ENCODE data around the gene CSAD. TPM values are rescaled to one million over a fixed set of nuclear protein-coding genes. Genes with fewer than 3 reads are reported as not detected.
A peak's percentile ranks its signal among the peaks of the same experiment; 100 is the strongest.

The CSAD gene
- total RNA-seq, 1 experiment from 2014 or later: 33.1 TPM

- TF ChIP-seq EZH2 (IDR thresholded peaks at IDR 0.05; ENCODE audit: low read depth) (no peak), CTCF (conservative IDR thresholded peaks at IDR 0.05) (no peak)
- no peaks in the 10 kb centered on the region for H3K9me2 ChIP-seq (ENCODE audit: insufficient read depth)
- peaks cover 46% of the 10 kb centered on the region for H3K79me2 ChIP-seq (ENCODE audit: low read depth)
- ChIA-PET CTCF (interaction anchor here (0.6 to 1.2 kb wide), 2 partner anchors 31 to 848 kb away, joined by 3 read pairs; no protein-coding TSS in a partner anchor), POLR2A (ENCODE audit: unreplicated experiment) (interaction anchor here (0.6 to 0.8 kb wide), 8 partner anchors 17 to 102 kb away, joined by 3 to 26 read pairs (median 5); partner anchors contain the start of gene PFDN5)
- peak; percentile 57 to 69 for DNase-seq
- H3K9me3 ChIP-seq (ENCODE audit: insufficient read depth, low read depth): no peaks in the 10 kb centered on the region
- H3K4me1 ChIP-seq (replicated peaks; ENCODE audit: insufficient read depth): peaks cover 76% of the 10 kb centered on the region
- peak overlapping the region; percentile 68 for H3K4me3 ChIP-seq
- H4K20me1 ChIP-seq (ENCODE audit: insufficient read depth): no peaks in the 10 kb centered on the region
- H3F3A ChIP-seq (ENCODE audit: insufficient read depth, low read depth): peaks cover 43% of the 10 kb centered on the region
- BruUV-seq (replicated peaks): no TSS peak
- peak overlapping the region; percentile 26; the same call in 1 of the 2 replicates for H3K27ac ChIP-seq
- no peaks in the 10 kb centered on the region for H3K36me3 ChIP-seq (ENCODE audit: low read depth)
- peak overlapping the region; percentile 98 for H3K4me2 ChIP-seq
- peak overlapping the region; percentile 3; the same call in 1 of the 2 replicates for H2AFZ ChIP-seq
- intact Hi-C loops (cut with micrococcal nuclease; ENCODE audit: unreplicated experiment): loop anchor here (1.0 to 2.0 kb wide), 3 partner anchors 31 to 79 kb away; partner anchors contain the start of genes CSAD, MYG1 and ZNF740
- H3K27me3 ChIP-seq (ENCODE audit: insufficient read depth, low read depth): no peaks in the 10 kb centered on the region
Observed at GRCh38 chr12:53219956-53220693, 39.4 kb upstream of the CSAD start.

GRCh38 chr12:53219292-53219955 is 38.7 kb upstream of the CSAD start:
- no peak overlapping the region for H3K27ac ChIP-seq
- H3K9me2 ChIP-seq (ENCODE audit: insufficient read depth): no peaks in the 10 kb centered on the region
- TF ChIP-seq EZH2 (IDR thresholded peaks at IDR 0.05; ENCODE audit: low read depth) (no peak), CTCF (conservative IDR thresholded peaks at IDR 0.05) (no peak)
- intact Hi-C loops (cut with micrococcal nuclease; ENCODE audit: unreplicated experiment): no loop called here
- H3K79me2 ChIP-seq (ENCODE audit: low read depth): peaks cover 46% of the 10 kb centered on the region
- H3K4me1 ChIP-seq (replicated peaks; ENCODE audit: insufficient read depth): peaks cover 69% of the 10 kb centered on the region
- BruUV-seq (replicated peaks): TSS peak; percentile 20
- peak overlapping the region; percentile 98 for H3K4me2 ChIP-seq
- H3K9me3 ChIP-seq (ENCODE audit: insufficient read depth, low read depth): no peaks in the 10 kb centered on the region
- peaks cover 36% of the 10 kb centered on the region for H3F3A ChIP-seq (ENCODE audit: insufficient read depth, low read depth)
- H2AFZ ChIP-seq: peak overlapping the region; percentile 3; the same call in 1 of the 2 replicates
- no peak for DNase-seq
- peak overlapping the region; percentile 68 for H3K4me3 ChIP-seq
- H3K27me3 ChIP-seq (ENCODE audit: insufficient read depth, low read depth): no peaks in the 10 kb centered on the region
- H4K20me1 ChIP-seq (ENCODE audit: insufficient read depth): no peaks in the 10 kb centered on the region
- ChIA-PET POLR2A (ENCODE audit: unreplicated experiment) (interaction anchor here (0.6 to 0.8 kb wide), 2 partner anchors 33 to 76 kb away, joined by 3 to 4 read pairs; partner anchors contain the start of gene PFDN5), CTCF (no interaction called here)
- no peaks in the 10 kb centered on the region; the same call in 1 of the 2 replicates for H3K36me3 ChIP-seq (ENCODE audit: low read depth)

GRCh38 chr12:53218551-53219291 is 38.0 kb upstream of the CSAD start:
- no peaks in the 10 kb centered on the region; the same call in 1 of the 2 replicates for H3K36me3 ChIP-seq (ENCODE audit: low read depth)

More at GRCh38 chr12:53218551-53219291, 38.0 kb upstream of the CSAD start:
- DNase-seq: no peak
- no TSS peak for BruUV-seq (replicated peaks)
- H3K9me3 ChIP-seq (ENCODE audit: insufficient read depth, low read depth): no peaks in the 10 kb centered on the region
- peaks cover 46% of the 10 kb centered on the region for H3K79me2 ChIP-seq (ENCODE audit: low read depth)
- intact Hi-C loops (cut with micrococcal nuclease; ENCODE audit: unreplicated experiment): no loop called here
- no peak overlapping the region for H3K27ac ChIP-seq
- peaks cover 29% of the 10 kb centered on the region for H3F3A ChIP-seq (ENCODE audit: insufficient read depth, low read depth)
- H3K27me3 ChIP-seq (ENCODE audit: insufficient read depth, low read depth): no peaks in the 10 kb centered on the region
- peak overlapping the region; percentile 68 for H3K4me3 ChIP-seq
- ChIA-PET POLR2A (ENCODE audit: unreplicated experiment) (interaction anchor here (0.6 kb wide), 1 partner anchor 48 kb away, joined by 3 read pairs; no protein-coding TSS in a partner anchor), CTCF (no interaction called here)
- H2AFZ ChIP-seq: peak overlapping the region; percentile 3; the same call in 1 of the 2 replicates
- no peak for TF ChIP-seq EZH2 (IDR thresholded peaks at IDR 0.05; ENCODE audit: low read depth)
- no peak for TF ChIP-seq CTCF (conservative IDR thresholded peaks at IDR 0.05)
- H4K20me1 ChIP-seq (ENCODE audit: insufficient read depth): no peaks in the 10 kb centered on the region
- peak overlapping the region; percentile 98 for H3K4me2 ChIP-seq
- H3K4me1 ChIP-seq (replicated peaks; ENCODE audit: insufficient read depth): peaks cover 62% of the 10 kb centered on the region
- H3K9me2 ChIP-seq (ENCODE audit: insufficient read depth): no peaks in the 10 kb centered on the region
